Kidney tubule cell (primary cell): ENCODE measurements around the gene ATP13A1.
A peak's percentile ranks its signal among the peaks of the same experiment; 100 is the strongest.
"Not testable (repeated sequence)": the region's sequence is repeated elsewhere in the genome, so short reads cannot be mapped to it uniquely, and the experiment has no call there.

ENCODE experiments used
- DNase-seq: peaks from one replicate; pipeline ENCODE4 v3.0.0-alpha.2; 2018; ENCODE audit warnings: low spot score

ATP13A1 gene

GRCh38 chr19:19619181-19619848 is 44.2 kb downstream of the ATP13A1 start:
- no peak for DNase-seq

DNA sequence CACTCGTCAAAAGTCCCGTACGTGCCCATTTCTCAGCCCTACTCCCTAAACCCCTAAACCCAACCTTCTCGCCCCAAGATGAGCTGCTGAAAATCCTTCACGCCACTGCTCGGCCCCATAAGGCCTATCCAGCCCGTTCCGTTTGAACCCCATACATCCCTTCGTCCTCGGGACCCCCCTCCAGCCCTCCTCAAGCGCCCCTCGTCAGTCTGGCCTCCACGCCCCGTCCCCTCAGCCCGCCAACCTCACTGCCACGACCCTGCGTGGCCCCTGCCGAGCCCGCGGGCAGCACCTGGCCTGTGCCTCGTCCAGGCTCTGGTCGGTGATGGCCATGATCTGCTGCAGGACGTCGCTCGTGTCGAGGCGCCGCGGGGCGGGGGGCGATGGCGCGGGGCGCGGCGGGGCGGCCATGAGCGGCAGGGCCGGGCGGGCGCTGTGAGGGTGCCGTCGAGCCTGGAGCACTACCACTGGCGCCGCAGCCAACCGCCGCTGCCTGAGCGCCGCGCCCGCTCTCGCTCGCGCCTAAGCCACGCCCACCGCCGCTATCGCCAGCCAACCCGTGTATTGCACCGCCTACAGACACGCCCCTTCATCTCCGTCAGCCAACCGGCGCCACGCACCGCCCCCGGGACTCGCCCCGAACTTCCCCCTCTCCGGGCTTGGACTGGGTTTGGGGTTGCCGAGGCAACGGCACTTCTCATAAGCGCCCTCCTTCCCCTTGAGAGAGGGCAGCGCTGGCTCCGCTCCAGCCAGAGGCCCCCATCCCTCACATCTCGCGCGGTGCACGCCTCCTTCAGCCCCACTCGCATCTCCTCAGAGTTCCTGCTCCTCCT is 45.0 kb downstream of the ATP13A1 start, which contains the start of gene PBX4:
Gene PBX4, minus strand, starts transcription at position 469 of the 833 bp plus-strand sequence. Its CDS starts 58 bp downstream, at position 411.
- peak; percentile 92 for DNase-seq

- peak; percentile 89 for DNase-seq
These were observed 48.4 kb downstream of the ATP13A1 start for GRCh38 chr19:19615086-19615485.

GRCh38 chr19:19613506-19613905 is 50.0 kb downstream of the ATP13A1 start:
- DNase-seq: peak; percentile 58

DNA sequence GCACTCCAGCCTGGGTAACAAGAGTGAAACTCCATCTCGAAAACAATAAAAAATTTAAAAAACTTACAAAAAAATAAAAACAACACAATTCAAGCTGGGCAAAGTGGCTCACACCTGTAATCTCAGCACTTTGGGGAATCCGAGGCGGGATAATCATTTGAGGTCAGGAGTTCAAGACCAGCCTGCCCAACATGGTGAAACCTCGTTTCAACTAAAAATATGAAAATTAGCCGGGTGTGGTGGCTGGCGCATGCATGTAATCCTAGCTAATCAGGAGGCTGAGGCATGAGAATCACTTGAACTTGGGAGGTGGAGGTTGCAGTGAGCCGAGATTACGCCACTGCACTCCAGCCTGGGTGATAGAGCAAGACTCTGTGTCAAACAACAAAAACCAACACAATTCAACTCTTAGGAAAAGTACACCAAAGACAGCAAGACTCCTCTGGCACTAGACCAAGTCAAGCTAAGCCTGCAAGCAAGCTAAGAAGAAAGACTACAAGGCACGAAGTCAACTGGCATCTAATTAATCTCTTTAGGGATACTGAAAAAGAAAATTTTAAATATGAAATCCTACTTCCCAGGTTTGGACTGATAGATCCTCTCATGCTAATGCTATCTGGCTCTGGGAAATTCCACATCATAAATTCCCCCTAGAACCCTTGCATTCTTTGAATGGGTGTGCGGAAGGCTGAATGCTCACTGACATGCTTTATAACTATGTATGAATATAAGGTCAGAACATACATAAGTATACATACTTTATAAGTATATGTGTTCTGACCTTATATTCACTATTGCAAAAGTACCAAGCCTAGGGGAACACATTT is 52.9 kb downstream of the ATP13A1 start:
- DNase-seq: no peak

DNA sequence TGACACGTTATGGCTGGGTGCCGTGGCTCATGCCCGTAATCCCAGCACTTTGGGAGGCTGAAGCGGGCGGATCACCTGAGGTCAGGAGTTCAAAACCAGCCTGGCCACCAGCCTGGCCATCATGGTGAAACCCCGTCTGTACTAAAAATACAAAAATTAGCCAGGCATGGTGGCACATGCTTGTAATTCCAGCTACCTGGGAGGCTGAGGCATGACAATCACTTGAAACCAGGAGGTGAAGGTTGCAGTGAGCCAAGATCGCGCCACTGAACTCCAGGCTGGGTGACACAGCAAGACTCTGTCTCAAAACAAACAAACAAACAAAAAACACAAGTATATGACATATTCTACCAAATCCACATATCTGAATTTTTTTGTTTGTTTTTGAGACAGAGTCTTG is 56.8 kb downstream of the ATP13A1 start:
- DNase-seq: not testable (repeated sequence)

DNA sequence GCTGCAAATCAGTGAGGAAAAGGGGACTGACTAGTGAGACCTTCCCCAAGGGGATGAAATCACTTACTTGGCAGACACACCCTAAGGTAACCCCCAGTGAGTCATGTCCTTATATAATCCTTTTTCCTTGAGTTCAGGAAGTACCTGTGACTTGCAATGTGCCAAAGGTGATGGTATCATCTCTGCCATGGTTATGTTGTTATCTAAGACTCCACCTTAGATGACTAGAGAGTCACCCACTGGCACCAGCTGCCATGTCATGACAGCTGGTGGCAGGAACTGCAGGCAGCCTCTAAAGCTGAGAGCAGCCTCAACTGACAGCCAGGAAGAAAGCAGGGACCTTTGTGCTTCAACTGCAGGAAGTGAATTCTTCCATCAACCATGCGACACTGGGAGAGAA is 57.5 kb downstream of the ATP13A1 start:
- peak; percentile 93 for DNase-seq

GRCh38 chr19:19602713-19603324 is 60.7 kb downstream of the ATP13A1 start:
- no peak for DNase-seq

GRCh38 chr19:19602136-19602712 is 61.3 kb downstream of the ATP13A1 start:
- no peak for DNase-seq

- DNase-seq: peak; percentile 57
These were observed 62.6 kb downstream of the ATP13A1 start for GRCh38 chr19:19600793-19601330.

DNA sequence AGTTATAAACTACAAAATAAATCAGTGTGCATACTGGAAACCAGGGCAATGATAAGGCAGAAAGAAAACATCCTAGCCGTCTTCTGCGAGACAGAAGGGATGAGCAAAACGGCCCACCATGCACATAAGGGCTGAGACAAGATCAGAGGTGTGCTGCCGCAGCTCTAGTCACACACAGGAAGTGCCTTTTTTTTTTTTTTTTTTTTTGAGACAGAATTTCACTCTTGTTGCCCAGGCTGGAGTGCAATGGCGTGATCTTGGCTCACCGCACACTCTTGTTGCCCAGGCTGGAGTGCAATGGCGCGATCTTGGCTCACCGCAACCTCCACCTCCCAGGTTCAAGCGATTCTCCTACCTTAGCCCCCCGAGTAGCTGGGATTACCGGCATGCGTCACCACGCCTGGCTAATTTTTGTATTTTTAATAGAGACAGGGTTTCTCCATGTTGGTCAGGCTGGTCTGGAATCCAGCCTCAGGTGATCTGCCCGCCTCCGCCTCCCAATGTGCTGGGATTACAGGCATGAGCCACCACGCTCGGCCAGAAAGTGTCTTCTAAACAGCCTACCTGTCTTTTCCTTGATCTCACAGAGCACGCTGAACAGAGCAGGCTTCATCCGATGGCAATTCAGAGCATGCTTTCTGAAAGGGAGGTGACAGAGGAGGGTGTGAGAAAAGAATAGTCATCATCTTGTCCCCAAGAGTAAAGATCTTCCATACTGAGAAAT is 64.6 kb downstream of the ATP13A1 start:
- not testable (repeated sequence) for DNase-seq

- peak; percentile 31 for DNase-seq
These were observed 65.6 kb downstream of the ATP13A1 start for GRCh38 chr19:19597809-19598306.
